Bronchial epithelial cell (primary cell): ENCODE results near the gene MREG. TPM values are rescaled to one million over a fixed set of nuclear protein-coding genes. Genes with fewer than 3 reads are reported as not detected.
A peak's percentile ranks its signal among the peaks of the same experiment; 100 is the strongest.
"Not testable (repeated sequence)": the region's sequence is repeated elsewhere in the genome, so short reads cannot be mapped to it uniquely, and the experiment has no call there.

Experiments
- DNase-seq: peaks from one replicate; pipeline ENCODE4 v3.0.0-alpha.2; 2010; ENCODE audit warnings: low read depth
- FAIRE-seq: peaks from 2 replicates; lab custom pipeline; 2011; peaks lifted over from hg19 to GRCh38; lab: Jason Lieb, UNC
- H3K27me3 ChIP-seq: 2 replicates; pipeline ENCODE4 v1.5.1; 2011; ENCODE audit warnings: low read length; ENCODE audit not compliant: control insufficient read depth, insufficient read depth
- H3K36me3 ChIP-seq: 2 replicates; pipeline ENCODE4 v1.5.1; 2011; ENCODE audit warnings: low read length; ENCODE audit not compliant: control insufficient read depth, insufficient read depth
- H3K4me3 ChIP-seq: 2 replicates; pipeline ENCODE4 v1.5.1; 2011; ENCODE audit warnings: mild to moderate bottlenecking, low read depth, low read length, control low read depth
- total RNA-seq: library from RNA; depleted of rRNA; stranded (reverse); fragments of >200 nt; gene quantifications from 2 replicates; pipeline ENCODE4 v1.2.1, GENCODE V29; 2014
- TF ChIP-seq, protein P1 (sequence below): IDR thresholded peaks from 2 replicates; pipeline ENCODE4 v1.5.1; 2011; ENCODE audit warnings: mild to moderate bottlenecking, moderate library complexity, low read length, control low read depth, inconsistent platforms; ENCODE audit not compliant: insufficient read depth, severe bottlenecking

Gene MREG
- total RNA-seq, 1 donor from 2014 or later, result 24.7 TPM

DNA sequence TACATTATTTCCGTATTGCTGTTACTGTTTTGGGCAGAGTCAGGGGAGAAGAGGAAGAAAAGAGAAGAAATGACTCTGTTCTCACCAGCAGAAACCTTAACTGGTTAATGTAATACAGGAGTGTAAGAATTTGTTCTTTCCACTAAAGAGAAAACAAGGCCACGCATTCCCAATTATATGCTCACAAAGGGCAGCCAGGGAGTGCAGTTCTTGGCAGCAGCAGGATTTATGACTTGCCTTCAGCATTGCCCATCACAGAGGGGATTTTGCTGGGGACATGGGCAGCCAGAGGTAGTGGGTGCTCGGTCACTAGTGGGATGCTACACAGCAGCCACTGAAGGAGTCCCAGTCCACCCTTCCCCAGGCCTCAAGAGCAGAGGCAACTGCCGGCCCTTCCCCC is 18.4 kb downstream of the MREG start:
- FAIRE-seq, result no peak
- TF ChIP-seq, protein P1, sequence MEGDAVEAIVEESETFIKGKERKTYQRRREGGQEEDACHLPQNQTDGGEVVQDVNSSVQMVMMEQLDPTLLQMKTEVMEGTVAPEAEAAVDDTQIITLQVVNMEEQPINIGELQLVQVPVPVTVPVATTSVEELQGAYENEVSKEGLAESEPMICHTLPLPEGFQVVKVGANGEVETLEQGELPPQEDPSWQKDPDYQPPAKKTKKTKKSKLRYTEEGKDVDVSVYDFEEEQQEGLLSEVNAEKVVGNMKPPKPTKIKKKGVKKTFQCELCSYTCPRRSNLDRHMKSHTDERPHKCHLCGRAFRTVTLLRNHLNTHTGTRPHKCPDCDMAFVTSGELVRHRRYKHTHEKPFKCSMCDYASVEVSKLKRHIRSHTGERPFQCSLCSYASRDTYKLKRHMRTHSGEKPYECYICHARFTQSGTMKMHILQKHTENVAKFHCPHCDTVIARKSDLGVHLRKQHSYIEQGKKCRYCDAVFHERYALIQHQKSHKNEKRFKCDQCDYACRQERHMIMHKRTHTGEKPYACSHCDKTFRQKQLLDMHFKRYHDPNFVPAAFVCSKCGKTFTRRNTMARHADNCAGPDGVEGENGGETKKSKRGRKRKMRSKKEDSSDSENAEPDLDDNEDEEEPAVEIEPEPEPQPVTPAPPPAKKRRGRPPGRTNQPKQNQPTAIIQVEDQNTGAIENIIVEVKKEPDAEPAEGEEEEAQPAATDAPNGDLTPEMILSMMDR, result no peak

DNA sequence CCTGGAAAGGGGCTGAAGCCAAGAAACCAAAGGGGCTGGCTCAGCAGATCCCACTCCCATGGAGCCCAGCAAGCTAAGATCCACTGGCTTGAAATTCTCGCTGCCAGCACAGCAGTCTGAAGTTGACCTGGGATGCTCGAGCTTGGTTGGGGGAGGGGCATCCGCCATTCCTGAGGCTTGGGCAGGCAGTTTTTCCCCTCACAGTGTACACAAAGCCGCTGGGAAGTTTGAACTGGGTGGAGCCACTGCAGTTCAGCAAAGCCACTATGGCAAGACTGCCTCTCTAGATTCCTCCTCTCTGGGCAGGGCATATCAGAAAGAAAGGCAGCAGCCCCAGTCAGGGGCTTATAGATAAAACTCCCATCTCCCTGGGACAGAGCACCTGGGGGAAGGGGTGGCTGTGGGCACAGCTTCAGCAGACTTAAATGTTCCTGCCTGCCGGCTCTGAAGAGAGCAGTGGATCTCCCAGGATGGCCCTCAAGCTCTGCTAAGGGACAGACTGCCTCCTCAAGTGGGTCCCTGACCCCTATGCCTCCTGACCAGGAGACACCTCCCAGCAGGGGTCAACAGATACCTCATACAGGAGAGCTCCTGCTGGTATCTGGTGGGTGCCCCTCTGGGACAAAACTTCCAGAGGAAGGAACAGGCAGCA is 24.7 kb downstream of the MREG start:
- not testable (repeated sequence) for H3K4me3 ChIP-seq, H3K27me3 ChIP-seq, FAIRE-seq, H3K36me3 ChIP-seq, DNase-seq

More for the DNA sequence above, 18.4 kb downstream of the MREG start:
- peaks cover 8% of the 10 kb centered on the region for H3K36me3 ChIP-seq
- H3K4me3 ChIP-seq, result no peak overlapping the region
- DNase-seq, result no peak
- no peaks in the 10 kb centered on the region for H3K27me3 ChIP-seq

- no peak for FAIRE-seq
- Histone ChIP-seq H3K27me3 (no peaks in the 10 kb centered on the region), H3K4me3 (no peak overlapping the region), H3K36me3 (peaks cover 3% of the 10 kb centered on the region)
- no peak for DNase-seq
- TF ChIP-seq, protein P1, result no peak
These were observed 28.1 kb downstream of the MREG start for GRCh38 chr2:215985257-215985656.

DNA sequence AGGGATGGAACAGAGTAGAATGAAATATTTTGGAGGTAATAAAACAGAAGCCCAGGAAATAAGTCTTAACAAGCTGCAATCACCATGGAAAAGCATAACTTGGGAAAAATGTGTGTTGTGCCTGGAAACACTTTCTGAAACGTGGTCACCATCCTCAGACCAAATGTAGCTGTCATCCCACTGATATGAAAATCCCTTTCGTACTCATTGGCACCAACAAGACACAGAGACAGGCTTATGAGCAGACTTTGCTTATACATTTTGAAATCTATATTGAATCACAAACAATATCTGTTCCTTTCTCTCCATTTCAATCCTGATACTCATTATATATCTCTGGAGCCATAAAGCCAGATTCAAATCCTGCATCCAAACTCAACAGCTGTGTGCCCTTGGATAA is 28.7 kb downstream of the MREG start:
- H3K27me3 ChIP-seq, result no peaks in the 10 kb centered on the region
- FAIRE-seq, result no peak
- H3K4me3 ChIP-seq, result no peak overlapping the region
- TF ChIP-seq, protein P1, result no peak
- DNase-seq, result no peak
- H3K36me3 ChIP-seq, result peaks cover 3% of the 10 kb centered on the region

DNA sequence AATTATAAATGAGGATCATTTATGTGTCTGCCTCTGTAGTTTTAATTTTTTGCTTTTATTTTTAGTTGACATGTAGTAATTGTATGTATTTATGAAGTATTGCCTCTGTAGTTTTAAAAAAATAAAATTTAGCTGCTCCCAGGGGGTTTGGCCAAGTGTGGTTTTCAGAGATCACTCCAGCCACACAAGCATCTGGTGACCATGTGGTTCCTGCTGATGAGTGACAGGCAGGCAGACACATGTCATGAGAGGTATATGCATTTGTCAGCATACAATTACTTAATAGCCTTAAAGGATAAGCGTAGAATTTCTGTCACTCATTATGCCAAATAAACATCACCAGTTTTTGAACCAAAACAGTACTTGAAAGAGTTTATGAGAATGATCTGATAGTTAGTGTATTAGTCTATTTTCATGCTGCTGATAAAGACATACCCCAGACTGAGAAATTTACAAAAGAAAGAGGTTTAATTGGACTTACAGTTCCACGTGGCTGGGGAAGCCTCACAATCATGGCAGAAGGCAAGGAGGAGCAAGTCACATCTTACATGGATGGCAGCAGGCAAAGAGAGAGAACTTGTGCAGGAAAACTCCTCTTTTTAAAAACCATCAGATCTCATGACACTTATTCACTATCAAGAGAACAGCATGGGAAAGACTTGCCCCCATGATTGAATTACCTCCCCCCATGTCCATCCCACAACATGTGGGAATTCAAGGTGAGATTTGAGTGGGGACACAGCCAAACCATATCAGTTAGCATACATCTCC is 29.6 kb downstream of the MREG start:
- TF ChIP-seq, protein P1, result no peak
- no peak for FAIRE-seq
- Histone ChIP-seq H3K36me3 (peaks cover 3% of the 10 kb centered on the region), H3K27me3 (no peaks in the 10 kb centered on the region), H3K4me3 (no peak overlapping the region)
- DNase-seq, result peak; percentile 72

DNA sequence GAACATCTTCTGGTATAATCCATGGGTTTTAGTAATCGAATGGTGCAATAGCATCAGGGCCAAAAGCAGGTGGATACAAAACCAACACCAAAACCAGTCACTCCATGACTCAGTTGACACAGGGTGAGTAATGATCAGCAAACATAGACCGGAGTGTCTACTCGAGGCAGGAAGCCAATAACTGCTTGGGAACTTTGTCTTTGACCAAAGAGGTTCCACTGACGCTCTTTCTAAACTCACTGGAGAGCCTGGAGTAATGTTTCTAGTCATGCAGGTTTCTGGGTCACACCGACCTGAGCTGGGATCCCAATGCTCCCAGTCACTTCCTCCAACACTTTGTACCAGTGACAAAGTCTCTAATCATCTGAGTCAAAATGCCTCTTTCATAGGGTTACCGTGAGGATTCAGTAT is 30.9 kb downstream of the MREG start:
- no peak overlapping the region for H3K4me3 ChIP-seq
- H3K27me3 ChIP-seq, result no peaks in the 10 kb centered on the region
- DNase-seq, result peak; percentile 100
- peaks cover 3% of the 10 kb centered on the region for H3K36me3 ChIP-seq
- FAIRE-seq, result peak; percentile 87
- TF ChIP-seq, protein P1, result no peak
